HepG2 (cell line): Measurements from ENCODE around the gene ESYT1. TPM values are rescaled to one million over a fixed set of nuclear protein-coding genes. Genes with fewer than 3 reads are reported as not detected.
A peak's percentile ranks its signal among the peaks of the same experiment; 100 is the strongest.

Experiments used
- HDAC6 ChIP-seq: fragments of 200-600 bp; sonication (generic); IDR thresholded peaks from 2 replicates; pipeline ENCODE4 v1.7.0; 2017; ENCODE audit warnings: mild to moderate bottlenecking, antibody characterized with exemption, low read length, low read depth
- ISL2 ChIP-seq: sonication (generic); formaldehyde crosslinking; IDR thresholded peaks from 2 replicates; pipeline ENCODE4 v1.5.0; 2020; ENCODE audit warnings: missing genetic modification reagents
- NFKBIZ ChIP-seq: IDR thresholded peaks from 2 replicates; pipeline ENCODE4 v1.6.1; 2018; ENCODE audit warnings: missing genetic modification reagents, missing compliant biosample characterization
- RAD51 ChIP-seq: fragments of 450-650 bp; IDR thresholded peaks from 2 replicates; pipeline ENCODE4 v1.6.1; 2016; ENCODE audit warnings: borderline replicate concordance
- RFXANK ChIP-seq: IDR thresholded peaks from 2 replicates; pipeline ENCODE4 v1.6.1; 2016
- SMAD3 ChIP-seq: sonication (generic); formaldehyde crosslinking; IDR thresholded peaks from 2 replicates; pipeline ENCODE4 v1.4.0; 2020; ENCODE audit warnings: missing genetic modification reagents
- SP5 ChIP-seq: IDR thresholded peaks from 2 replicates; pipeline ENCODE4 v1.6.1; 2016; ENCODE audit warnings: low read depth, borderline replicate concordance
- SRSF9 ChIP-seq: fragments of 200-400 bp; formaldehyde crosslinking; IDR thresholded peaks from 2 replicates; pipeline ENCODE4 v1.6.1; 2018; ENCODE audit warnings: borderline replicate concordance, mild to moderate bottlenecking, low read depth, low read length; ENCODE audit not compliant: insufficient read depth, poor library complexity, severe bottlenecking
- STAT5B ChIP-seq: sonication (generic); formaldehyde crosslinking; IDR thresholded peaks from 2 replicates; pipeline ENCODE4 v1.4.0; 2020; ENCODE audit warnings: missing genetic modification reagents
- ZBTB7B ChIP-seq: sonication (generic); formaldehyde crosslinking; IDR thresholded peaks from 2 replicates; pipeline ENCODE4 v1.4.0; 2020; ENCODE audit warnings: missing genetic modification reagents
- ZNF274 ChIP-seq: sonication (generic); formaldehyde crosslinking; IDR thresholded peaks from 2 replicates; pipeline ENCODE4 v1.5.1; 2020; ENCODE audit warnings: mild to moderate bottlenecking, missing genetic modification reagents
- ZNF552 ChIP-seq: sonication (generic); formaldehyde crosslinking; IDR thresholded peaks from 2 replicates; pipeline ENCODE4 v1.9.0; 2022; ENCODE audit warnings: missing genetic modification reagents, mild to moderate bottlenecking, borderline replicate concordance
- ZNF556 ChIP-seq: sonication (generic); formaldehyde crosslinking; IDR thresholded peaks from 2 replicates; pipeline ENCODE4 v1.4.0; 2020; ENCODE audit warnings: mild to moderate bottlenecking, missing genetic modification reagents, borderline replicate concordance
- ZNF746 ChIP-seq: sonication (generic); formaldehyde crosslinking; IDR thresholded peaks from 2 replicates; pipeline ENCODE4 v1.8.0; 2022; ENCODE audit warnings: mild to moderate bottlenecking, missing genetic modification reagents
- ZNF768 ChIP-seq: sonication (generic); formaldehyde crosslinking; IDR thresholded peaks from 2 replicates; pipeline ENCODE4 v1.4.0; 2020; ENCODE audit warnings: missing genetic modification reagents
- polyA plus RNA-seq, 8 experiments: library from polyadenylated mRNA; depleted of rRNA in 3 of 8; stranded (reverse) in 7 of 8; unstranded in 1 of 8; fragments of >200 nt; fragmentation: Illumina TruSeq in 4 of 8; extraction: Trizol in 4 of 8; gene quantifications; 2 replicates each; pipeline versions ENCODE4 v1.2.1 to v1.2.3, GENCODE V29; 2011 to 2016; ENCODE audit warnings: low read depth in 4 of 8, missing spikeins in 1 of 8, mixed read lengths in 1 of 8; ENCODE audit not compliant: insufficient read depth in 1 of 8
- total RNA-seq, 5 experiments: library from RNA; depleted of rRNA; stranded (reverse); fragments of >200 nt; fragmentation: Illumina TruSeq; extraction: Trizol; gene quantifications; 2 replicates each; pipeline ENCODE4 v1.2.3, GENCODE V29; 2016; ENCODE audit warnings: low read depth in 1 of 5
- TF ChIP-seq, protein P1 (sequence below): sonication (generic); formaldehyde crosslinking; IDR thresholded peaks from 2 replicates; pipeline ENCODE4 v1.4.0; 2020; ENCODE audit warnings: mild to moderate bottlenecking, missing genetic modification reagents
- TF ChIP-seq, protein P2 (sequence below): IDR thresholded peaks from 2 replicates; pipeline ENCODE4 v1.6.1; 2016; ENCODE audit warnings: low read depth, control low read depth
- TF ChIP-seq, protein P3 (sequence below), 2 experiments: sonication (generic) in 1 of 2; formaldehyde crosslinking in 1 of 2; IDR thresholded peaks; 2 replicates each; pipeline versions ENCODE4 v1.4.0 to v1.6.1; 2018 to 2020; ENCODE audit warnings: missing genetic modification reagents in 2 of 2, borderline replicate concordance in 1 of 2, low read depth in 1 of 2, mild to moderate bottlenecking in 1 of 2, missing biosample characterization in 1 of 2
- TF ChIP-seq, protein P4 (sequence below): sonication (generic); formaldehyde crosslinking; IDR thresholded peaks from one replicate; pipeline ENCODE4 v1.5.1; 2020; ENCODE audit warnings: mild to moderate bottlenecking, missing genetic modification reagents; ENCODE audit errors: not compliant biosample characterization

The ESYT1 gene
- total and polyA plus RNA-seq, 2 of the 13 experiments (the other 11 are each of a cell fraction or from before 2014, with no cell fraction given): 66.9 to 71.0 TPM

DNA sequence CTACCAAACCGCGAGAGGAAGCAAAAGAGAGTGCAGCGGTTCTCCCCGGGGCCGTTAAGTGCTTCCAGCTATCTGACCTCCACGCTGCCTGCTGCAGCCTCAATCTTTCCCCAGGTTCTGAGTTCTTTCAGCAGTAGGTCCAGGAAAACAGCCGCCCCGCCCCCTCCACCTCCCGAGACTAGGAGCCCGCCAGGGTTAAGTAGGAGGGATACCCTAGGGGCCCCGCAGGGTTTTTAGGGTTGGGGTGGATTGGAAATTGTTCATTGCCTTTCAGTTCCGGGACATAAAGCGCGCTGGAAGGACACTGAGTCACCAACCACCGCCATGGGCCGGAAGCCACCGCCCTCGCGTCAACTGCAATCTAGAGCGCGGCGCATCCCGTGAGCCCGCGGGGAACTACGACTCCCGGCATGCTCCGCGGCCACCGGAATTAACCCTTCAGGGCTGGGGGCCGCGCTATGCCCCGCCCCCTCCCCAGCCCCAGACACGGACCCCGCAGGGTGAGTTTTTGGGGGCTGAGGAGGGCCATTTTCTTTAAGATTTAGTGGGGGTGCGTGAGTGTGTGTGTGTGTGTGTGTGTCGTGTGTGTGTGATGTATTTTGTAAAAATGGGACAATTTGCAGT, 24.2 kb downstream of the ESYT1 start, which contains the start of gene MYL6B (continued):
- TF ChIP-seq, protein P1, sequence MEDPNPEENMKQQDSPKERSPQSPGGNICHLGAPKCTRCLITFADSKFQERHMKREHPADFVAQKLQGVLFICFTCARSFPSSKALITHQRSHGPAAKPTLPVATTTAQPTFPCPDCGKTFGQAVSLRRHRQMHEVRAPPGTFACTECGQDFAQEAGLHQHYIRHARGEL (CRISPR knock-in tag): no peak
- TF ChIP-seq ZNF768 (CRISPR knock-in tag) (peak; percentile 27; the same call in 1 of the 2 replicates), SRSF9 (no peak), ZBTB7B (CRISPR knock-in tag) (no peak), RAD51 (no peak), ISL2 (CRISPR knock-in tag) (no peak), ZNF274 (no peak), RFXANK (no peak), STAT5B (no peak), SMAD3 (CRISPR knock-in tag) (no peak; the same call in 1 of the 2 replicates), NFKBIZ (CRISPR knock-in tag) (no peak), ZNF556 (CRISPR knock-in tag) (no peak), ZNF552 (CRISPR knock-in tag) (no peak), HDAC6 (no peak), ZNF746 (CRISPR knock-in tag) (no peak), SP5 (CRISPR knock-in tag) (peak; percentile 55; the same call in 1 of the 2 replicates)
- TF ChIP-seq, protein P2, sequence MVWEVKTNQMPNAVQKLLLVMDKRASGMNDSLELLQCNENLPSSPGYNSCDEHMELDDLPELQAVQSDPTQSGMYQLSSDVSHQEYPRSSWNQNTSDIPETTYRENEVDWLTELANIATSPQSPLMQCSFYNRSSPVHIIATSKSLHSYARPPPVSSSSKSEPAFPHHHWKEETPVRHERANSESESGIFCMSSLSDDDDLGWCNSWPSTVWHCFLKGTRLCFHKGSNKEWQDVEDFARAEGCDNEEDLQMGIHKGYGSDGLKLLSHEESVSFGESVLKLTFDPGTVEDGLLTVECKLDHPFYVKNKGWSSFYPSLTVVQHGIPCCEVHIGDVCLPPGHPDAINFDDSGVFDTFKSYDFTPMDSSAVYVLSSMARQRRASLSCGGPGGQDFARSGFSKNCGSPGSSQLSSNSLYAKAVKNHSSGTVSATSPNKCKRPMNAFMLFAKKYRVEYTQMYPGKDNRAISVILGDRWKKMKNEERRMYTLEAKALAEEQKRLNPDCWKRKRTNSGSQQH (CRISPR knock-in tag): 0 out of 2 replicates have a peak, but pooled peaks have one; percentile 53
- TF ChIP-seq, protein P3, sequence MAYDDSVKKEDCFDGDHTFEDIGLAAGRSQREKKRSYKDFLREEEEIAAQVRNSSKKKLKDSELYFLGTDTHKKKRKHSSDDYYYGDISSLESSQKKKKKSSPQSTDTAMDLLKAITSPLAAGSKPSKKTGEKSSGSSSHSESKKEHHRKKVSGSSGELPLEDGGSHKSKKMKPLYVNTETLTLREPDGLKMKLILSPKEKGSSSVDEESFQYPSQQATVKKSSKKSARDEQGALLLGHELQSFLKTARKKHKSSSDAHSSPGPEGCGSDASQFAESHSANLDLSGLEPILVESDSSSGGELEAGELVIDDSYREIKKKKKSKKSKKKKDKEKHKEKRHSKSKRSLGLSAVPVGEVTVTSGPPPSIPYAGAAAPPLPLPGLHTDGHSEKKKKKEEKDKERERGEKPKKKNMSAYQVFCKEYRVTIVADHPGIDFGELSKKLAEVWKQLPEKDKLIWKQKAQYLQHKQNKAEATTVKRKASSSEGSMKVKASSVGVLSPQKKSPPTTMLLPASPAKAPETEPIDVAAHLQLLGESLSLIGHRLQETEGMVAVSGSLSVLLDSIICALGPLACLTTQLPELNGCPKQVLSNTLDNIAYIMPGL (CRISPR knock-in tag; IDR thresholded peaks at IDR 0.05; ENCODE audit: borderline replicate concordance in 1 of 2, low read depth in 1 of 2): peak in 1 of 2 experiments; percentile 48; a peak in 1 of 4 replicates
- TF ChIP-seq, protein P4, sequence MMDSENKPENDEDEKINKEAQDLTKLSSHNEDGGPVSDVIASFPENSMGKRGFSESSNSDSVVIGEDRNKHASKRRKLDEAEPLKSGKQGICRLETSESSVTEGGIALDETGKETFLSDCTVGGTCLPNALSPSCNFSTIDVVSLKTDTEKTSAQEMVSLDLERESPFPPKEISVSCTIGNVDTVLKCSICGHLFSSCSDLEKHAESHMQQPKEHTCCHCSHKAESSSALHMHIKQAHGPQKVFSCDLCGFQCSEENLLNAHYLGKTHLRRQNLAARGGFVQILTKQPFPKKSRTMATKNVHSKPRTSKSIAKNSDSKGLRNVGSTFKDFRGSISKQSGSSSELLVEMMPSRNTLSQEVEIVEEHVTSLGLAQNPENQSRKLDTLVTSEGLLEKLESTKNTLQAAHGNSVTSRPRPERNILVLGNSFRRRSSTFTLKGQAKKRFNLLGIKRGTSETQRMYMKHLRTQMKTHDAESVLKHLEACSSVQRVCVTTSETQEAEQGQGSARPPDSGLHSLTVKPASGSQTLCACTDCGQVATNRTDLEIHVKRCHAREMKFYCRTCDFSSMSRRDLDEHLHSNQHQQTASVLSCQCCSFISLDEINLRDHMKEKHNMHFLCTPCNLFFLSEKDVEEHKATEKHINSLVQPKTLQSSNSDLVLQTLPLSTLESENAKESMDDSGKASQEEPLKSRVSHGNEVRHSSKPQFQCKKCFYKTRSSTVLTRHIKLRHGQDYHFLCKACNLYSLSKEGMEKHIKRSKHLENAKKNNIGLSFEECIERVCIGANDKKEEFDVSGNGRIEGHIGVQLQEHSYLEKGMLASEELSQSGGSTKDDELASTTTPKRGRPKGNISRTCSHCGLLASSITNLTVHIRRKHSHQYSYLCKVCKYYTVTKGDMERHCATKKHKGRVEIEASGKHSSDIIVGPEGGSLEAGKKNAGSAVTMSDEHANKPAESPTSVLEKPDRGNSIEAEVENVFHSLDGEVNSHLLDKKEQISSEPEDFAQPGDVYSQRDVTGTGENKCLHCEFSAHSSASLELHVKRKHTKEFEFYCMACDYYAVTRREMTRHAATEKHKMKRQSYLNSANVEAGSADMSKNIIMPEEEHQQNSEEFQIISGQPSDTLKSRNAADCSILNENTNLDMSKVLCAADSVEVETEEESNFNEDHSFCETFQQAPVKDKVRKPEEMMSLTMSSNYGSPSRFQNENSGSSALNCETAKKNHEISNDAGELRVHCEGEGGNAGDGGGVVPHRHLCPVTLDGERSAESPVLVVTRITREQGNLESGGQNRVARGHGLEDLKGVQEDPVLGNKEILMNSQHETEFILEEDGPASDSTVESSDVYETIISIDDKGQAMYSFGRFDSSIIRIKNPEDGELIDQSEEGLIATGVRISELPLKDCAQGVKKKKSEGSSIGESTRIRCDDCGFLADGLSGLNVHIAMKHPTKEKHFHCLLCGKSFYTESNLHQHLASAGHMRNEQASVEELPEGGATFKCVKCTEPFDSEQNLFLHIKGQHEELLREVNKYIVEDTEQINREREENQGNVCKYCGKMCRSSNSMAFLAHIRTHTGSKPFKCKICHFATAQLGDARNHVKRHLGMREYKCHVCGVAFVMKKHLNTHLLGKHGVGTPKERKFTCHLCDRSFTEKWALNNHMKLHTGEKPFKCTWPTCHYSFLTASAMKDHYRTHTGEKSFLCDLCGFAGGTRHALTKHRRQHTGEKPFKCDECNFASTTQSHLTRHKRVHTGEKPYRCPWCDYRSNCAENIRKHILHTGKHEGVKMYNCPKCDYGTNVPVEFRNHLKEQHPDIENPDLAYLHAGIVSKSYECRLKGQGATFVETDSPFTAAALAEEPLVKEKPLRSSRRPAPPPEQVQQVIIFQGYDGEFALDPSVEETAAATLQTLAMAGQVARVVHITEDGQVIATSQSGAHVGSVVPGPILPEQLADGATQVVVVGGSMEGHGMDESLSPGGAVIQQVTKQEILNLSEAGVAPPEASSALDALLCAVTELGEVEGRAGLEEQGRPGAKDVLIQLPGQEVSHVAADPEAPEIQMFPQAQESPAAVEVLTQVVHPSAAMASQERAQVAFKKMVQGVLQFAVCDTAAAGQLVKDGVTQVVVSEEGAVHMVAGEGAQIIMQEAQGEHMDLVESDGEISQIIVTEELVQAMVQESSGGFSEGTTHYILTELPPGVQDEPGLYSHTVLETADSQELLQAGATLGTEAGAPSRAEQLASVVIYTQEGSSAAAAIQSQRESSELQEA: peak; percentile 18
